ENCODE results near the gene C1orf52.
"Not testable (repeated sequence)": the region's sequence is repeated elsewhere in the genome, so short reads cannot be mapped to it uniquely, and the experiment has no call there.

The C1orf52 gene

GRCh38 chr1:85277802-85278201, 18.3 kb upstream of the C1orf52 start:
- DNase-seq (ENCODE audit: low read depth): no peak

DNA sequence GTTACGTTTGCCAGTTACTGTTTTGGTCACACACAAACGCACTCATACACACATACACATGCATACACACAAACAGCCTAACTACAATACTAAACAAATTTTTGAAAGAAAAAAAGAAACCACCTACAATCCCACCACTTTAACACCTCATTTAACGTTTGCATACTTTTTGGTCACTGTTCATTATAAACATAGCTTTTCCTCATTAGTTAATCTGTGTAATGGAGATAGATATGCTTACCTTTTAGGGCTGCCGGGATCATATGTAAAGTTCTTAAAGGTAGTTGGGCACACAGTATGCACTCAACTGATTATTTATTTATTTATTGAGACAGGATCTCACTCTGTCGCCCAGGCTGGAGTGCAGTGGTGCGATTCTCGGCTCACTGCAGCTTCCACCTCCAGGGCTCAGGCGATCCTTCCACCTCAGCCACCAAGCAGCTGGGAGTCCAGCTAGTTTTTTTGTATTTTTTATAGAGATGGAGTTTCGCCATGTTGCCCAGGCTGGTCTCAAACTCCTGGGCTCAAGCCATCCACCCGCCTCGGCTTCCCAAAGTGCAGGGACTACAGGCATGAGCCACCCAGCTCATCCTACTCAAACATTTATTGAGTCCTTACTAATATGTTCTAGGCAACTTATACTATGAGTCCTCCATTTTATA, 17.6 kb upstream of the C1orf52 start:
- no peak for DNase-seq (ENCODE audit: low read depth)

DNA sequence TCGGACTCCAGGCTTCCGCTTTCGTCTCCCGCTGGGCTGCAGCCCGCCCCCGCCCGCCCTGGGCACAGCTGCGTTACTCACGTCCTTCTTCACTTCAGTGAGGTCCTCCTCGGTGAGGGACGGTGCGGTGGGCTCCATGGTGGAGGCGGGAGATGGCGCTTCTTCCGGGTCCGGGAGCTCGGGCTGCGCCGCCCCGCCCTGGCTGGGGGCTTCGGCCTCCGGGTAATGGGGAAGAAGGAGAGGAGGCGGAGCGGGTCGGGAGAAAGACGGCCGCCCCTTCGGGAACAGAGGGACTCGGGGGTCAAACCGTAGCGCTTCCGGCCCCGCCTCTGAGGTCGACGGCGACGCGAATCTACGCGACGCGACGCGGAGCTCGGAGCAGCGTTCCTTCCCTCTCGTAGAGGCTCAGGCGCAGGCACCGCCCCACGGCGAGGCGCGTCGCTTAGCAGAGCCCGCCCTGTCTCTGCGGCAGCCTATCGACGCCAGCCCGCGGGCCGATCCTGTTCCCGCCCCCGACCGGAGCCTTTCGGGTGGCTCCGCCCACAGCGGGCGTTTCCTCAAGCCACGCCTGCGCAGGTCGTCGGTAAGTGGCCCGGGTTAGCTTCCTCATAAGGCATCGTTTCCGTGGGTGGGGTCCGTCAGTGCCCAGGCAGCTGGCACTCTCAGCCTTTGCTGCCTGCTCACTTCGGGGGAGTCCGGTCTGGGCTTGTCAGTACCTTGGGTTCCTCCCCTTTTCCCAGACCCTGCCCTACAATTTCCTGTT, 16.9 kb upstream of the C1orf52 start, which contains the start of gene BCL10:
Gene BCL10, minus strand, starts transcription at position 418 of the 763 bp plus-strand sequence. Its CDS starts 280 bp downstream, at position 138.
- peak; percentile 94 for DNase-seq (ENCODE audit: low read depth)

- DNase-seq (ENCODE audit: low read depth): no peak
Observed at GRCh38 chr1:85275701-85276214, 16.3 kb upstream of the C1orf52 start.

DNA sequence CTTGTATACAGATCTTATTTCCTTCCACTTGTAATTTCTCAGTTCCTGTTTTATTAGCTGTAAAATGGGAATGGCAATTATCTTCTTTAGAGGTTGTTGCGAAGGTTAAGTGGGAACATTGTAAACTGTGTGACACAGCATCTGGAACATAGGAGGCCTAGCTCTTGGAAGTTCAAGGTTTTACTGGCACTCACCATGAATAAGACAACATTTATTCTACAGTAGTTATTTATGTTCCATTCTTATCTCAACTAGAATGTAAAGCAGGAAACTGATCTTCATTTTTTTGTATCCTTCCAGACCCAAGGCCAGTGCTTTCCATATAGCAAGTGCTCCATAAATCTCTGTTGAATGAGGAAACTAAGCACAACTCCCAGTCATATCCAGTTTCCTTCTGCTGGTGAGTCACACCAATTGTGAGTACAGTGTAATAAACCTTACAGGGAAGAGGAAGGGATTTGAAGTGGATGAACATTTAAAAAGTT, 15.5 kb upstream of the C1orf52 start:
- no peak for DNase-seq (ENCODE audit: low read depth)

GRCh38 chr1:85273397-85273796, 13.9 kb upstream of the C1orf52 start:
- no peak for DNase-seq (ENCODE audit: low read depth)

GRCh38 chr1:85268801-85269585, 9.5 kb upstream of the C1orf52 start:
- no peak for DNase-seq (ENCODE audit: low read depth)

DNA sequence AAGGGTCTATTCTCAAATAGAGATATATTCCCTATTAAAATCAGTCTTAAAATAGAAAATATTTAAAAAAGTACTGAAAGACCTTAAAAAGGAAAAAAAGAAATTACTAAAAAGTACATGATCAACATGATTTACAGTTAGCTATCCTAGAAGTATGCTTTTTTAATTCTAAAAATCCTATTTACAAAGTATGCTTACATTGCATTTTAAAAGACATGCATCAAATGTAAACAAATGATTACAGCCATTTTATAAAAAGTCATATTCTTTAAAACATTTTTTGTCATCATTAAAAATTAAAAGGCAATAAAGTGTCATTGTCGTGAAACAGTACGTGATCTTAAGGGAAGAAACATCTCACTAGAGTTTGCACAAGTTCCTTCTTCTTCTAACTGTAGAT, 7.9 kb upstream of the C1orf52 start:
- no peak for DNase-seq (ENCODE audit: low read depth)

- no peak for DNase-seq (ENCODE audit: low read depth)
Observed at GRCh38 chr1:85264150-85264549, 4.7 kb upstream of the C1orf52 start.

DNA sequence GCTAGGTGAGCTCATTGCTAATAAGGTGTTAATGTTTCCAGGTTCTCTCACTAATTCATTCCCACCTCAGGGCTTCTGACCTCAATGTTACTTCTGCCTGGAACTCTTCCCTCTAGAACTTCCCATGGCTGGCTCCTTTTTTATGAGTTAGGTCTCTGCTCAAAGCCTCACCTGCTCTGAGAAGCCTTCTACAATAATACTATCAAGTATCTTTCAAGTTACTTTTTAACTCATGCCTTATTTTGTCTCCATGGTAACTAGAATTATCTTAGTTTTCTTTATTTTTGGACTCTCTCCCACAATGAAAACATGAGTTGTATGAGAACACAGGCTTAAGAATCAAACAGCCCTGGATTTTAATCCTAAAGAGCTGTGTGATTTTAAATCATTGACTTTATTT, 3.5 kb upstream of the C1orf52 start:
- DNase-seq (ENCODE audit: low read depth): no peak

- no peak for DNase-seq (ENCODE audit: low read depth)
Observed at GRCh38 chr1:85259912-85260274, 431 bp upstream of the C1orf52 start.

DNA sequence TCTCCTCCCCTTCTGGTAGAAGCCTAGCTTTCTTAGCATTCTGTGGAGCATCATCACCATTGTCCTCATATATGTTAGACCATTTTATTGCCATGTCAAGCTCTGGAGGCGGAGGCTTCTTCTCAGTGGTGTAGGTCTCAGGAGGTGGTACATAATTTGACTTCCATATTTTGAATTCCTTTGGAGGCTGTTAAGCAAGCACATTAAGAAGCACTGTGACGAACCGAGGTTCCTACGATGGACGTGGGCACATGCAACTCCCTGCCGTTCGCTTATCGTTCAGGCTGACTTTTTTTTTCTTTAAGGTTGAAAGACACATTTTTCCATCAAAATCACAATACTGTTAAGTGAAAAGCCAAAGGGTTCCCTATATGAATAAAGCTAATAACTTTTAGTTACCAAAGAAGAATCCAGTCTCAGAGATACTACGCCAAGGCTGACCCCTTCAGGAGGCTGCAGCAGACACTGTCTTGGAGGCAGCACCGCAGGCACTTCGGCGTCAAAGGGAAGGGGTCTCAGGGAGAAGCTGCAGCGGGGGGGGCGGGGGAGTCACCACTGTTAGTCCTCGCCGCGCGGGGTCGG, 835 bp downstream of the C1orf52 start:
- DNase-seq (ENCODE audit: low read depth): no peak

DNA sequence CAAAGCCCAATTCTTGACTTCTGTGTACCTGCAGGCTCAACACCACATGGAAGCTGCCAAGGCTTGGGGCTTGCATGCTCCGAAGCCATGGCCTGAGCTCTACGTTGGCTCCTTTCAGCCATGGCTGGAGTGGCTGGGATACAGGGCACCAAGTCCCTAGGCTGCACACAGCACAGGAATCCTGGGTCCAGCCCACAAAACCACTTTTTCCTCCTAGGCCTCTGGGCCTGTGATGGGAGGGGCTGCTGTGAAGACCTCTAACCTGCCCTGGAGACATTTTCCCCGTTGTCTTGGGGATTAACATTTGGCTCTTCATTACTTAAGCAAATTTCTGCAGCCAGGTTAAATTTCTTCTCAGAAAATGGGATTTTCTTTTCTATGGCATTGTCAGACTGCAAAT, 10.4 kb downstream of the C1orf52 start:
- DNase-seq (ENCODE audit: low read depth): not testable (repeated sequence)

GRCh38 chr1:85245891-85246290, 13.6 kb downstream of the C1orf52 start:
- DNase-seq (ENCODE audit: low read depth): no peak

DNA sequence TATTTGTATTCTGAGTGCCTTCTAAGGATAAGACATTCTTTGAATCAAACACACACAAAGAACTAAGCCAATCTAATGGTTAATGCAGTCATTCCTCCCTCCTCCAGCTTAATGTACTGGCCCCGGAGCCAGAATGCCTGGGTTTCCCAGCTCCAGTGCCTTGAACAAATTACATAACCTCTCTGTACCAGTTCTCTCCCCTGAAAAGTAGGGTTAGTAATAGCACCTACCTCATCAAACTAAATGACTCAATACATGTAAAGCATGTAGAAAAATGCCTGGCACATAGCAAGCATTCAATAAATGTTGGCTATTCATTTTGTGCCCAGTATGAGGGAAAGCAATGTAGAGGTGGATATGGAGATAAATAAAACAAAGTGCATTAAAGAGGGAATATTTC, 14.0 kb downstream of the C1orf52 start:
- DNase-seq (ENCODE audit: low read depth): no peak

- DNase-seq (ENCODE audit: low read depth): peak; percentile 39
Observed at GRCh38 chr1:85244271-85245061, 15.0 kb downstream of the C1orf52 start.

- no peak for DNase-seq (ENCODE audit: low read depth)
Observed at GRCh38 chr1:85243372-85243771, 16.1 kb downstream of the C1orf52 start.

GRCh38 chr1:85240643-85241042, 18.8 kb downstream of the C1orf52 start:
- DNase-seq (ENCODE audit: low read depth): no peak

DNA sequence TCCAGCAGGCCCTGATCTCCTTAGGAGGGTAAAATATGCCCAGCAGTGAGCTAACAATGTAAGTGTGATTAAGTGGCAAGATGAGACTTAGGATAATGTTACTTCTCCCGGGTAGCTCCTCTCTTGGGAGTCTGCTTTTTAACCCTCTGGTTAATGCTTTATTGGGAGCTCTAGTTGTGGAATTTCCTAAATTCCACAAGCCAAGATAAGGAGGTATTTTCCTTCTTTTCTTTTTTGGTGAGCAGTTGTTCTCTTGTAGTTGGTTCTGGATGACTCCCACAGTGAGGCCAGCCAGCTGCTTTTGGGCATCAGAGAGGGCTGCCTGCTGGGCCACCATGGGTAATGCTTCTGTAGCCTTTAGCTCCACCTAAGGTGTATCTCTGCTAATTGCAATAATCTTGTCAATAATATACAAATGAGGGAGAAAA, 19.3 kb downstream of the C1orf52 start:
- no peak for DNase-seq (ENCODE audit: low read depth)

DNA sequence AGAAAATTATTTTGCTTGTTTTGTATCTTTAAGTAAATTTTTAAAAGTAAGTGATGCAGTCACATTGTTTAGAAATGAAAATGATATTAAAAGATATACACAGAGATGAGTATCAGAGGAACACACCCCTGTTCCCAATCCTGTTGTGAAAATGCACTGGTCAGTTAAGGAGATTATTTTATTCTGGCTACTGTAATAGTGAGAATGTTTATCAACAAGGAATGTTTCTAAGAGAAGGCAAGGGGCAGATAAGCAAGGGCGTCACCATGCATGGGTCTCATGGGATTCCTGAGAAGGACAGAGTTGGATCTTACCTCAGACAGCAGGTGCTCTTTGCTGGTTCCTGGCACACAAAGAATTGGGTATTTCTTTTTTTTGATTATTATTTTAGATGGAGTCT, 21.8 kb downstream of the C1orf52 start:
- no peak for DNase-seq (ENCODE audit: low read depth)

DNA sequence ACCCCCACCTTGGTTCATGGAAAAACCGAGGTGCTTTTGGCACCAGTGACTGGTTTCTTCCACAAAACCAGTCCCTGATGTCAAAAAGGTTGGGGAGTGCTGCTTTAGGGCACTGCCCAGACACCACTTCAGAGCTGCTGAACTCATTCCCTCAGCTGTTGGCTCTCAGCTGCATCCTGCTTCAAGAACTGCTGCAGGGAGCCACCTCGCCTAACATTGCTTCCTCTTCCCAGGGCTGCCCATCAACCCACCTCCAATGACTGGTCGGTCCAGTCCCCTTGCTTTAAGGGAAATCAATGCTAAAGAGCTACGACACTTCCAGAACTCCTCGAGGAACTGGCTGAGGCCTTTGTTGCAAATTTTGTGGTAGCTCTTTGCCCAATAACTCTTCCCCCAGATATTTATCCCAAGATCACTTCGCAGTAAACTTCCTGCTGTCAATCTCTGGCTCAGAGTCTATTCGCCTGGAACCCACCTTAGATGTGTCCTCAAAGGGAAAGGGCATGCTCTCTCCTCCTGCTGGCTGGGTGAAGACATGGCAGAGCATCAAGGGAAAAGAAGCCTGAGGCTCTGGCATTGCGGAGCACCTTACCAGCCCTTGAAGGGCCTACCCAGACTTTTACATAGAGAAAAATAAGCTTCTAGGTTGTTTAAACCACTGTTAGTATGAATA, 29.0 kb downstream of the C1orf52 start:
- no peak for DNase-seq (ENCODE audit: low read depth)
